Heart left ventricle (tissue), 16 donors: ENCODE data around the gene IGFL2. TPM values are rescaled to one million over a fixed set of nuclear protein-coding genes. Genes with fewer than 3 reads are reported as not detected.
"Not testable (repeated sequence)": the region's sequence is repeated elsewhere in the genome, so short reads cannot be mapped to it uniquely, and the experiment has no call there.

Source experiments
- ATAC-seq, 4 donors: fragments of 200-7000 bp; cut with Tn5 transposase; one replicate each; pipeline ENCODE4 v1.9.1; 2020 to 2022; ENCODE audit warnings: moderate library complexity in 4 of 4, mild to moderate bottlenecking in 3 of 4, moderate number of reproducible peaks in 1 of 4
- DNase-seq, 5 donors: peaks; one replicate each; pipeline ENCODE4 v3.0.0-alpha.2; 2020
- H3K27ac ChIP-seq, 12 donors: fragments of 200-600 bp; sonication (generic) in 4 of 12; one replicate each; pipeline versions ENCODE4 v1.5.0 to v1.8.0; 2016 to 2022; ENCODE audit warnings: mild to moderate bottlenecking in 2 of 12
- H3K27me3 ChIP-seq, 9 donors: fragments of 200-600 bp; sonication (generic) in 2 of 9; one replicate each; pipeline versions ENCODE4 v1.5.1 to v1.8.0; 2016 to 2022; ENCODE audit warnings: mild to moderate bottlenecking in 3 of 9
- H3K36me3 ChIP-seq, 9 donors: fragments of 200-600 bp; sonication (generic) in 2 of 9; one replicate each; pipeline versions ENCODE4 v1.5.0 to v1.8.0; 2018 to 2022; ENCODE audit warnings: mild to moderate bottlenecking in 2 of 9
- H3K4me1 ChIP-seq, 12 donors: fragments of 200-600 bp; sonication (generic) in 4 of 12; one replicate each; pipeline versions ENCODE4 v1.5.0 to v1.8.0; 2016 to 2022; ENCODE audit warnings: mild to moderate bottlenecking in 3 of 12
- H3K4me3 ChIP-seq, 12 donors: fragments of 200-600 bp; sonication (generic) in 4 of 12; one replicate each; pipeline versions ENCODE4 v1.5.0 to v1.8.0; 2017 to 2022; ENCODE audit warnings: mild to moderate bottlenecking in 9 of 12, moderate library complexity in 4 of 12
- H3K9me3 ChIP-seq, 12 donors: fragments of 200-600 bp; sonication (generic) in 4 of 12; one replicate each; pipeline versions ENCODE4 v1.5.0 to v1.8.0; 2016 to 2022; ENCODE audit warnings: mild to moderate bottlenecking in 1 of 12
- CTCF ChIP-seq, 12 donors: fragments of 200-600 bp; sonication (generic) in 4 of 12; IDR thresholded peaks; one replicate each; pipeline versions ENCODE4 v1.5.0 to v1.8.0; 2018 to 2022; ENCODE audit warnings: antibody characterized with exemption in 12 of 12, mild to moderate bottlenecking in 5 of 12
- POLR2A ChIP-seq, 2 donors: fragments of 450-650 bp; IDR thresholded peaks; one replicate each; pipeline ENCODE4 v1.6.1; 2017; ENCODE audit warnings: antibody characterized with exemption in 2 of 2, mild to moderate bottlenecking in 2 of 2, moderate library complexity in 2 of 2
- WGBS, 4 donors: extraction: QIAGEN DNeasy Blood & Tissue Kit in 2 of 4; methylation state at CpG; one replicate each; pipeline versions ENCODE4 v1.1.5 to v1.1.7; 2013 to 2018; 5-methylcytosine and 5-hydroxymethylcytosine counted together
- intact Hi-C, 10 donors: fragments of 100-400 bp; cut with DNase I; formaldehyde crosslinking; loops; one replicate each; pipeline versions ENCODE4 v1.11.1 to v1.14.2; 2022
- long read RNA-seq, 3 donors: library from polyadenylated mRNA; unstranded; transcript quantifications; one replicate each; pipeline ENCODE4 v2.0.0, GENCODE V29; 2020 to 2021
- polyA plus RNA-seq, 2 donors: library from polyadenylated mRNA; stranded (reverse); fragments of 200-250 nt; gene quantifications; one replicate each; pipeline ENCODE4 v1.2.3, GENCODE V29; 2013
- total RNA-seq, 9 donors: library from RNA; depleted of rRNA in 2 of 9; stranded (reverse); fragments of >200 nt in 2 of 9; fragmentation: NEBNext Ultra II Directional in 3 of 9; extraction: Animal tissue kit (Norgen Biotek cat#: 25700) in 3 of 9; gene quantifications; one replicate each; pipeline versions ENCODE4 v1.1.0 to v1.2.4, GENCODE V29; 2016 to 2023
- donor health status: ischemic (EF 13 %, LVEDD 7.1; RV severe dilation, severe dysfunction).
- donor health status: healthy with polysubstance abuse.
- donor health status: DM: no; HTN: yes; CAD: no.
- donor health status: DM: no; HTN: no; CAD: no.
- donor health status: ischemic (EF 25% LVEDD 6.9; RV normal size, moderate dysfunction).
- donor health status: ischemic (EF 25% LVEDD 5.7; RV mildly dilated, moderate dysfunction).
- donor health status: healthy.
- donor health status: DM: yes; HTN: yes; CAD: no.
- donor health status: ischemic (EF 35%, LVEDD 5.7; RV mildly dilated, moderate dysfunction).
- donor health status: nonischemic (EF 11% LVEDD 7.7; RV severe dilation, severe dysfunction).
- donor health status: DM: yes; HTN: yes; CAD: no.
- donor health status: PGD.
- donor health status: ischemic (EF 29% LVEDD 5.4; RV normal size, mild dysfunction).
- donor health status: nonischemic (EF 23%, LVEDD 6.1; RV moderate dilation, normal function).

Gene IGFL2
- total RNA-seq = 1 to 10 TPM in 1 of 9 donors, not detected in 8; 1.4 TPM
- not detected for polyA plus RNA-seq
- long read RNA-seq, donor 1 = 0 reads
- long read RNA-seq, donor 2 = 0 reads
- long read RNA-seq, donor 3 = 0 reads

DNA sequence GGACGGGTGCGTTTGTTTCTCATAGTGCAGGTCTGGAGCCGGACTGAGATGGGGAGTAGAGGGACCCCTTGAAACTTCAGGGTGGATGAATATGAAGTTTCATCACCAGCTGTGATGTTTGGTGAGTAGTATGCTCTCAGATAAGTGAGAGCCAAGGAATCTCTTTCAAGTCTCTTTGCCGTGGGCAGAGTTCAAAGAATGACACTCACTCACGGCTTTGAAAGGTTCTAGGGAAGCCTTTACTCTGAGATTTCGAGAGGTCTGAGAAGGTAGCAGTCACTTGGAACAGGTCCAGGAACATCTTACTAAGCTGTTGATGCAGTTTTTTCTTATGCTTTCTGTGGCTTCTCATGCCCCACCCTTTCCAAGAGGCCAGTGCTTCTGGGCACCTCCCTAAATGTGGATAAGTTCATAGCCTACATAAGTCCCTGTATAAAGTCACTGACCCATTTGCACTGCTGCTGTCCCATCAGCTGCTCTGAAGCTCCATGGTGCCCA lies at the start of gene IGFL2:
TSS of gene IGFL2 (plus strand) at position 448 of the 498 bp plus-strand sequence. CDS start at position 489, 41 bp downstream.
- TF ChIP-seq CTCF (IDR thresholded peaks at IDR 0.05) (no peak), POLR2A (IDR thresholded peaks at IDR 0.05) (no peak)
- WGBS, 4 donors = 62 to 67% (median 65%) methylated on average over 6 of the region's 6 CpGs
- DNase-seq = no peak
- no peaks in the 10 kb centered on the region for H3K9me3 ChIP-seq
- peaks cover 0 to 6% (median 0%) of the 10 kb centered on the region in 9 donors for H3K27me3 ChIP-seq
- no peak for ATAC-seq
- H3K36me3 ChIP-seq = no peaks in the 10 kb centered on the region
- intact Hi-C loops = no loop called here
- H3K4me3 ChIP-seq = no peak within 1 kb of the TSS
- no peak within 1 kb of the TSS for H3K27ac ChIP-seq
- H3K4me1 ChIP-seq = no peaks in the 10 kb centered on the region

- H3K27ac ChIP-seq = no peak overlapping the region
- ATAC-seq (no peak), DNase-seq (no peak)
- no peak overlapping the region for H3K4me3 ChIP-seq
- peaks cover 0 to 28% (median 2%) of the 10 kb centered on the region in 9 donors for H3K27me3 ChIP-seq
- no peaks in the 10 kb centered on the region for H3K4me1 ChIP-seq
- H3K9me3 ChIP-seq = peaks cover 0 to 21% (median 7%) of the 10 kb centered on the region in 12 donors
- WGBS, 4 donors = 64 to 78% (median 74%) methylated on average over 1 of the region's 1 CpG
- H3K36me3 ChIP-seq = no peaks in the 10 kb centered on the region
- TF ChIP-seq CTCF (IDR thresholded peaks at IDR 0.05) = no peak
- TF ChIP-seq POLR2A (IDR thresholded peaks at IDR 0.05) = no peak
- intact Hi-C loops = no loop called here
Measured at GRCh38 chr19:46100344-46100743, 47.7 kb upstream of the IGFL2 start.

DNA sequence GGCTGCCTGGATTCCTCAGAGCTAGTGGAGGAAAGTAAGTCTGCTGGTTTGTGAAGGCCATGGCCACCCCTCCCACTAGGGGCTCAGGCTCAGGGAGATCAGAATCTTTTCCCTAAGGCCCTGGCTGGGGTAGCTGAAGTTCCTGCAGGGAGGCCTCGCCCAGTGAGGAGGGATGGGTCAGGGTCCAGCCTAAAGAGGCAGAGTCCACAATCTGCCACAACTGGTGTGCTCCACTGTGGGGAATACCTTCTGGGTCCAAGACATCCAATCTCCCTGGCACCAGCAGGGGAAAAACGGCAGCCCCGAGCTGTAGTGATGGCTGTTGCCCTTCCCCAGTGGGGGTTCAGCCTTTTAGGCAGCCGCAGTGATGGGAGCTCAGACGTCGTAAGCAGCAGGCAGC lies 46.7 kb upstream of the IGFL2 start:
- 54 to 61% (median 61%) methylated on average over 1 to 6 of the region's 6 CpGs for WGBS, 4 donors
- Histone ChIP-seq H3K27ac (no peak overlapping the region), H3K4me3 (no peak overlapping the region), H3K9me3 (peaks cover 0 to 21% (median 7%) of the 10 kb centered on the region in 12 donors), H3K36me3 (no peaks in the 10 kb centered on the region), H3K4me1 (no peaks in the 10 kb centered on the region), H3K27me3 (peaks cover 0 to 28% (median 2%) of the 10 kb centered on the region in 9 donors)
- DNase-seq (no peak), ATAC-seq (no peak)
- intact Hi-C loops = no loop called here
- TF ChIP-seq POLR2A (IDR thresholded peaks at IDR 0.05) (no peak), CTCF (IDR thresholded peaks at IDR 0.05) (no peak)

- ATAC-seq, DNase-seq, intact Hi-C loops, H3K4me3 ChIP-seq, H3K27ac ChIP-seq, H3K36me3 ChIP-seq, H3K4me1 ChIP-seq: not testable (repeated sequence)
- peaks cover 0 to 17% (median 6%) of the 10 kb centered on the region in 12 donors for H3K9me3 ChIP-seq
- H3K27me3 ChIP-seq = peaks cover 0 to 28% (median under 1%) of the 10 kb centered on the region in 9 donors
- WGBS, 4 donors = 83 to 88% (median 85%) methylated on average over 7 of the region's 7 CpGs
Measured at GRCh38 chr19:46102333-46102732, 45.7 kb upstream of the IGFL2 start.

DNA sequence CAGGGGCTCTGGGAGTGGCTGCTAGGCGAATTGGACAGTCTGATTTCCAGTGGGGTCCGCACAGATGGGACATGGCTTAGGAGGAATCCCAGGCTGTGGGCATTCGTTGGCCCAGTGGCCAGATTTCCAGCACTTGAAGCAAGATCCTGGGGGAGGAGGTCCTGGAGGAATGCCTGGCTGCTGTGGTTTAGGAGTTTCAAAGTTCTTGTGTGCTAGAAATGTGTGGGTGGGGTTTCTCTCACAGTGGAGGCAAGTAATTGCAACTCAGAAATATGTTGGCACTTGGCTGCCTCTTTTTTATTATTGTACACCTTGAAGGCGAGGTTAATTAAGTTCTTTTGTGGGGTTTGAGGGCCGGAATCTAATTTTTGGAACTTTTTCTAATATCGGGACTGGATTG lies 40.7 kb upstream of the IGFL2 start:
- ATAC-seq (no peak), DNase-seq (no peak)
- no peak overlapping the region for H3K4me3 ChIP-seq
- intact Hi-C loops = no loop called here
- TF ChIP-seq CTCF (IDR thresholded peaks at IDR 0.05) = no peak
- no peak for TF ChIP-seq POLR2A (IDR thresholded peaks at IDR 0.05)
- no peaks in the 10 kb centered on the region for H3K36me3 ChIP-seq
- peaks cover 0 to 31% (median 5%) of the 10 kb centered on the region in 9 donors for H3K27me3 ChIP-seq
- 68 to 85% (median 79%) methylated on average over 6 of the region's 6 CpGs for WGBS, 4 donors
- no peak overlapping the region for H3K27ac ChIP-seq
- H3K9me3 ChIP-seq = peaks cover 0 to 7% (median 0%) of the 10 kb centered on the region in 12 donors
- H3K4me1 ChIP-seq = no peaks in the 10 kb centered on the region
